ENCODE measurements around the gene CHRNB2. TPM values are rescaled to one million over a fixed set of nuclear protein-coding genes. Genes with fewer than 3 reads are reported as not detected.

CHRNB2 gene
- total and polyA plus RNA-seq, 2 experiments from 2014 or later, result 0.70 TPM; not detected in 1

GRCh38 chr1:154614247-154614646 is 46.7 kb downstream of the CHRNB2 start:
- H4K20me1 ChIP-seq (ENCODE audit: insufficient read depth, poor library complexity, severe bottlenecking), result peaks cover 42% of the 10 kb centered on the region
- no peak overlapping the region for H3K4me2 ChIP-seq
- no peak overlapping the region for H3K4me3 ChIP-seq
- TF ChIP-seq EZH2 (IDR thresholded peaks at IDR 0.05; ENCODE audit: borderline replicate concordance) (no peak), CTCF (IDR thresholded peaks at IDR 0.05; ENCODE audit: poor library complexity) (no peak), EZH2phosphoT487 (IDR thresholded peaks at IDR 0.05; ENCODE audit: low read depth, severe bottlenecking, unreplicated experiment) (no peak)
- peaks cover 96% of the 10 kb centered on the region for H3K79me2 ChIP-seq
- no peaks in the 10 kb centered on the region for H3K9me3 ChIP-seq (ENCODE audit: low read depth)
- no peak overlapping the region for H2AFZ ChIP-seq
- H3K36me3 ChIP-seq (replicated peaks; ENCODE audit: insufficient read depth, low read depth), result no peaks in the 10 kb centered on the region
- no peak overlapping the region for H3K27ac ChIP-seq
- no peaks in the 10 kb centered on the region for H3K27me3 ChIP-seq
- WGBS (ENCODE audit: low lambda C conversion rate, missing lambda C conversion rate), result 100% methylated on average over 4 of the region's 4 CpGs
- DNase-seq (ENCODE audit: low spot score), result no peak
- H3K4me1 ChIP-seq (ENCODE audit: insufficient read depth), result peaks cover 3% of the 10 kb centered on the region
- H3K9me2 ChIP-seq (replicated peaks; ENCODE audit: insufficient read depth), result no peaks in the 10 kb centered on the region

GRCh38 chr1:154614901-154615300 is 47.3 kb downstream of the CHRNB2 start:
- no peak overlapping the region for H3K27ac ChIP-seq
- H3K4me1 ChIP-seq (ENCODE audit: insufficient read depth), result no peaks in the 10 kb centered on the region
- H3K4me3 ChIP-seq, result no peak overlapping the region
- WGBS (ENCODE audit: low lambda C conversion rate, missing lambda C conversion rate), result 80% methylated on average over 6 of the region's 6 CpGs
- H3K36me3 ChIP-seq (replicated peaks; ENCODE audit: insufficient read depth, low read depth), result no peaks in the 10 kb centered on the region
- no peak overlapping the region for H3K4me2 ChIP-seq
- H2AFZ ChIP-seq, result no peak overlapping the region
- no peak for TF ChIP-seq EZH2phosphoT487 (IDR thresholded peaks at IDR 0.05; ENCODE audit: low read depth, severe bottlenecking, unreplicated experiment)
- no peak for TF ChIP-seq CTCF (IDR thresholded peaks at IDR 0.05; ENCODE audit: poor library complexity)
- TF ChIP-seq EZH2 (IDR thresholded peaks at IDR 0.05; ENCODE audit: borderline replicate concordance), result no peak
- no peak for DNase-seq (ENCODE audit: low spot score)
- peaks cover 96% of the 10 kb centered on the region for H3K79me2 ChIP-seq
- H3K9me3 ChIP-seq (ENCODE audit: low read depth), result no peaks in the 10 kb centered on the region
- no peaks in the 10 kb centered on the region for H3K27me3 ChIP-seq
- H3K9me2 ChIP-seq (replicated peaks; ENCODE audit: insufficient read depth), result no peaks in the 10 kb centered on the region
- H4K20me1 ChIP-seq (ENCODE audit: insufficient read depth, poor library complexity, severe bottlenecking), result peaks cover 42% of the 10 kb centered on the region

GRCh38 chr1:154615411-154615810 is 47.8 kb downstream of the CHRNB2 start:
- Histone ChIP-seq H3K79me2 (peaks cover 96% of the 10 kb centered on the region), H3K4me3 (no peak overlapping the region), H3K27me3 (no peaks in the 10 kb centered on the region), H3K9me3 (ENCODE audit: low read depth) (no peaks in the 10 kb centered on the region), H3K27ac (no peak overlapping the region), H3K9me2 (replicated peaks; ENCODE audit: insufficient read depth) (no peaks in the 10 kb centered on the region), H4K20me1 (ENCODE audit: insufficient read depth, poor library complexity, severe bottlenecking) (peaks cover 42% of the 10 kb centered on the region), H3K36me3 (replicated peaks; ENCODE audit: insufficient read depth, low read depth) (no peaks in the 10 kb centered on the region), H2AFZ (no peak overlapping the region), H3K4me2 (no peak overlapping the region), H3K4me1 (ENCODE audit: insufficient read depth) (no peaks in the 10 kb centered on the region)
- no peak for DNase-seq (ENCODE audit: low spot score)
- 90% methylated on average over 4 of the region's 4 CpGs for WGBS (ENCODE audit: low lambda C conversion rate, missing lambda C conversion rate)
- TF ChIP-seq CTCF (IDR thresholded peaks at IDR 0.05; ENCODE audit: poor library complexity), result no peak
- TF ChIP-seq EZH2phosphoT487 (IDR thresholded peaks at IDR 0.05; ENCODE audit: low read depth, severe bottlenecking, unreplicated experiment), result no peak
- TF ChIP-seq EZH2 (IDR thresholded peaks at IDR 0.05; ENCODE audit: borderline replicate concordance), result no peak
